Upper lobe of left lung (tissue), 6 donors: ENCODE results near the gene FEM1A. TPM values are rescaled to one million over a fixed set of nuclear protein-coding genes. Genes with fewer than 3 reads are reported as not detected.

Experiments
- ATAC-seq, 2 donors: fragments of 200-7000 bp; cut with Tn5 transposase; one replicate each; pipeline ENCODE4 v1.9.1; 2022; ENCODE audit warnings: mild to moderate bottlenecking in 2 of 2, moderate library complexity in 2 of 2; ENCODE audit not compliant: low FRiP score in 2 of 2
- DNase-seq, 2 donors: peaks; one replicate each; pipeline ENCODE4 v3.0.0-alpha.2; 2019 to 2020
- H3K27ac ChIP-seq, 4 donors: fragments of 200-600 bp; sonication (generic); one replicate each; pipeline ENCODE4 v1.5.1; 2016 to 2019
- H3K27me3 ChIP-seq, 4 donors: fragments of 200-600 bp; sonication (generic); one replicate each; pipeline ENCODE4 v1.5.1; 2017 to 2019
- H3K36me3 ChIP-seq, 4 donors: fragments of 200-600 bp; sonication (generic); one replicate each; pipeline ENCODE4 v1.5.1; 2016 to 2019
- H3K4me1 ChIP-seq, 4 donors: fragments of 200-600 bp; sonication (generic); one replicate each; pipeline ENCODE4 v1.5.1; 2018 to 2019
- H3K4me3 ChIP-seq, 4 donors: fragments of 200-600 bp; sonication (generic); one replicate each; pipeline ENCODE4 v1.5.1; 2017 to 2019; ENCODE audit warnings: mild to moderate bottlenecking in 2 of 4, moderate library complexity in 1 of 4
- H3K9me3 ChIP-seq, 4 donors: fragments of 200-600 bp; sonication (generic); one replicate each; pipeline ENCODE4 v1.5.1; 2018 to 2019
- CTCF ChIP-seq, 6 experiments: fragments of 450-650 bp in 4 of 6; fragments of 200-600 bp in 2 of 6; sonication (generic) in 2 of 6; IDR thresholded peaks; one replicate each; pipeline ENCODE4 v1.5.1; 2016 to 2019; ENCODE audit warnings: antibody characterized with exemption in 6 of 6
- EP300 ChIP-seq, 4 donors: sonication (generic); formaldehyde crosslinking; IDR thresholded peaks; one replicate each; pipeline ENCODE4 v1.5.1; 2017; ENCODE audit warnings: antibody characterized with exemption in 4 of 4, control low read depth in 2 of 4
- POLR2A ChIP-seq, 4 donors: fragments of 450-650 bp; IDR thresholded peaks; one replicate each; pipeline ENCODE4 v1.5.1; 2016 to 2017; ENCODE audit warnings: antibody characterized with exemption in 4 of 4, mild to moderate bottlenecking in 2 of 4
- POLR2AphosphoS5 ChIP-seq, 2 donors: sonication (generic); formaldehyde crosslinking; IDR thresholded peaks; one replicate each; pipeline ENCODE4 v1.5.1; 2017; ENCODE audit warnings: antibody characterized with exemption in 2 of 2
- WGBS, 2 donors: methylation state at CpG; one replicate each; pipeline ENCODE4 v1.1.5; 2017 to 2018; 5-methylcytosine and 5-hydroxymethylcytosine counted together
- total RNA-seq, 6 donors: library from RNA; depleted of rRNA in 4 of 6; stranded (reverse); fragments of >200 nt in 4 of 6; gene quantifications; one replicate each; pipeline versions ENCODE4 v1.1.0 to v1.2.1, GENCODE V29; 2016 to 2021
- donor health status: DM: no; HTN: no; CAD: no; lungs with moderate emphysema.
- donor health status: DM: no; HTN: yes; CAD: no; lungs with severe emphysema.

FEM1A gene
- total RNA-seq, 6 donors from 2014 or later, result 15.6 to 22.2 (median 16.0) TPM

- peak overlapping the region in 1 of 4 donors; percentile 87 for H3K27ac ChIP-seq
- no peaks in the 10 kb centered on the region for H3K27me3 ChIP-seq
- WGBS, 2 donors, result 74 to 79% methylated on average over 7 of the region's 7 CpGs
- H3K4me3 ChIP-seq, result peak overlapping the region in 1 of 4 donors; percentile 31
- peaks cover 0 to 37% (median 31%) of the 10 kb centered on the region in 4 donors for H3K36me3 ChIP-seq
- no peaks in the 10 kb centered on the region for H3K9me3 ChIP-seq
- peaks cover 24 to 50% (median 36%) of the 10 kb centered on the region in 4 donors for H3K4me1 ChIP-seq
- DNase-seq, result no peak
- ATAC-seq, result no peak
- TF ChIP-seq EP300 (IDR thresholded peaks at IDR 0.05), result no peak
- no peak for TF ChIP-seq CTCF (IDR thresholded peaks at IDR 0.05)
- TF ChIP-seq POLR2AphosphoS5 (IDR thresholded peaks at IDR 0.05), result no peak
- no peak for TF ChIP-seq POLR2A (IDR thresholded peaks at IDR 0.05)
Observed at GRCh38 chr19:4814625-4815425, 23.3 kb downstream of the FEM1A start.

- H3K9me3 ChIP-seq, result no peaks in the 10 kb centered on the region
- peaks cover 0 to 38% (median 31%) of the 10 kb centered on the region in 4 donors for H3K36me3 ChIP-seq
- WGBS, 2 donors, result 18 to 30% methylated on average over 22 to 28 of the region's 28 CpGs
- peak; percentile 90 to 91 for ATAC-seq
- peak in 1 of 2 donors; percentile 94 for DNase-seq
- peaks cover 22 to 50% (median 36%) of the 10 kb centered on the region in 4 donors for H3K4me1 ChIP-seq
- H3K27me3 ChIP-seq, result no peaks in the 10 kb centered on the region
- peak overlapping the region in 3 of 4 donors; percentile 11 to 31 (median 15) for H3K4me3 ChIP-seq
- TF ChIP-seq POLR2AphosphoS5 (IDR thresholded peaks at IDR 0.05), result peak; percentile 37 to 67
- TF ChIP-seq CTCF (IDR thresholded peaks at IDR 0.05), result no peak
- peak in 1 of 4 donors; percentile 22 for TF ChIP-seq POLR2A (IDR thresholded peaks at IDR 0.05)
- no peak for TF ChIP-seq EP300 (IDR thresholded peaks at IDR 0.05)
- H3K27ac ChIP-seq, result peak overlapping the region; percentile 28 to 72 (median 63)
Observed at GRCh38 chr19:4815426-4816201, 24.1 kb downstream of the FEM1A start.

- Histone ChIP-seq H3K27ac (peak overlapping the region; percentile 28 to 72 (median 63)), H3K4me1 (peaks cover 22 to 48% (median 36%) of the 10 kb centered on the region in 4 donors)
- WGBS, 2 donors, result 78 to 83% methylated on average over 9 to 26 of the region's 35 CpGs
Observed at GRCh38 chr19:4816202-4816949, 24.8 kb downstream of the FEM1A start.

More at GRCh38 chr19:4816202-4816949, 24.8 kb downstream of the FEM1A start:
- ATAC-seq (no peak), DNase-seq (peak in 1 of 2 donors; percentile 79)
- TF ChIP-seq POLR2A (IDR thresholded peaks at IDR 0.05), result no peak
- no peak for TF ChIP-seq POLR2AphosphoS5 (IDR thresholded peaks at IDR 0.05)
- TF ChIP-seq CTCF (IDR thresholded peaks at IDR 0.05), result no peak
- no peak for TF ChIP-seq EP300 (IDR thresholded peaks at IDR 0.05)
- Histone ChIP-seq H3K36me3 (peaks cover 0 to 38% (median 31%) of the 10 kb centered on the region in 4 donors), H3K9me3 (no peaks in the 10 kb centered on the region), H3K4me3 (peak overlapping the region in 1 of 4 donors; percentile 31), H3K27me3 (no peaks in the 10 kb centered on the region)
